HepG2 (cell line): ENCODE results near the gene MRM3. TPM values are rescaled to one million over a fixed set of nuclear protein-coding genes. Genes with fewer than 3 reads are reported as not detected.

Experiments
- ADNP ChIP-seq: sonication (generic); formaldehyde crosslinking; IDR thresholded peaks from 2 replicates; pipeline ENCODE4 v1.4.0; 2020; ENCODE audit warnings: missing genetic modification reagents
- AKAP8 ChIP-seq: sonication (generic); formaldehyde crosslinking; IDR thresholded peaks from 2 replicates; pipeline ENCODE4 v1.5.1; 2020; ENCODE audit warnings: mild to moderate bottlenecking, missing genetic modification reagents
- CEBPB ChIP-seq: IDR thresholded peaks from 2 replicates; pipeline ENCODE4 v1.6.1; 2011; ENCODE audit warnings: low read depth, low read length, improper control_type of control experiment, borderline replicate concordance
- DZIP1 ChIP-seq: sonication (generic); formaldehyde crosslinking; IDR thresholded peaks from 2 replicates; pipeline ENCODE4 v1.5.0; 2020; ENCODE audit warnings: mild to moderate bottlenecking, missing genetic modification reagents
- GATAD1 ChIP-seq: IDR thresholded peaks from 2 replicates; pipeline ENCODE4 v1.6.1; 2016; ENCODE audit warnings: missing genetic modification reagents, missing compliant biosample characterization
- HDAC2 ChIP-seq: sonication (generic); formaldehyde crosslinking; IDR thresholded peaks from 2 replicates; pipeline ENCODE4 v1.4.0; 2020; ENCODE audit warnings: missing genetic modification reagents
- KLF16 ChIP-seq, 2 experiments: sonication (generic) in 1 of 2; formaldehyde crosslinking in 1 of 2; IDR thresholded peaks; 2 replicates each; pipeline versions ENCODE4 v1.6.1 to v1.8.0; 2016 to 2023; ENCODE audit warnings: missing genetic modification reagents in 2 of 2, missing compliant biosample characterization in 1 of 2
- MTA3 ChIP-seq: sonication (generic); formaldehyde crosslinking; IDR thresholded peaks from 2 replicates; pipeline ENCODE4 v1.4.0; 2020; ENCODE audit warnings: missing genetic modification reagents
- NFE2L2 ChIP-seq: fragments of 150-350 bp; IDR thresholded peaks from 2 replicates; pipeline ENCODE4 v1.6.1; 2014; ENCODE audit warnings: low read length
- RARA ChIP-seq: IDR thresholded peaks from 2 replicates; pipeline ENCODE4 v1.6.1; 2016; ENCODE audit warnings: missing genetic modification reagents, missing compliant biosample characterization
- SMAD3 ChIP-seq: sonication (generic); formaldehyde crosslinking; IDR thresholded peaks from 2 replicates; pipeline ENCODE4 v1.4.0; 2020; ENCODE audit warnings: missing genetic modification reagents
- TP53 ChIP-seq: sonication (generic); formaldehyde crosslinking; conservative IDR thresholded peaks from 2 replicates; pipeline ENCODE4 v1.4.0; 2020; ENCODE audit warnings: missing genetic modification reagents
- ZBTB49 ChIP-seq: sonication (generic); formaldehyde crosslinking; IDR thresholded peaks from 2 replicates; pipeline ENCODE4 v1.4.0; 2020; ENCODE audit warnings: missing genetic modification reagents, borderline replicate concordance
- ZFP36L1 ChIP-seq: sonication (generic); formaldehyde crosslinking; IDR thresholded peaks from 2 replicates; pipeline ENCODE4 v1.8.0; 2022; ENCODE audit warnings: mild to moderate bottlenecking, missing genetic modification reagents, moderate library complexity
- ZNF605 ChIP-seq: sonication (generic); formaldehyde crosslinking; IDR thresholded peaks from 2 replicates; pipeline ENCODE4 v1.8.0; 2022; ENCODE audit warnings: mild to moderate bottlenecking, missing genetic modification reagents
- ZNF83 ChIP-seq: sonication (generic); formaldehyde crosslinking; IDR thresholded peaks from 2 replicates; pipeline ENCODE4 v1.4.0; 2020; ENCODE audit warnings: missing genetic modification reagents, mild to moderate bottlenecking, borderline replicate concordance
- polyA plus RNA-seq, 8 experiments: library from polyadenylated mRNA; depleted of rRNA in 3 of 8; stranded (reverse) in 7 of 8; unstranded in 1 of 8; fragments of >200 nt; fragmentation: Illumina TruSeq in 4 of 8; extraction: Trizol in 4 of 8; gene quantifications; 2 replicates each; pipeline versions ENCODE4 v1.2.1 to v1.2.3, GENCODE V29; 2011 to 2016; ENCODE audit warnings: low read depth in 4 of 8, missing spikeins in 1 of 8, mixed read lengths in 1 of 8; ENCODE audit not compliant: insufficient read depth in 1 of 8
- total RNA-seq, 5 experiments: library from RNA; depleted of rRNA; stranded (reverse); fragments of >200 nt; fragmentation: Illumina TruSeq; extraction: Trizol; gene quantifications; 2 replicates each; pipeline ENCODE4 v1.2.3, GENCODE V29; 2016; ENCODE audit warnings: low read depth in 1 of 5
- TF ChIP-seq, protein P1 (sequence below): sonication (generic); formaldehyde crosslinking; IDR thresholded peaks from 2 replicates; pipeline ENCODE4 v1.4.0; 2020; ENCODE audit warnings: mild to moderate bottlenecking, low read depth, missing genetic modification reagents
- TF ChIP-seq, protein P2 (sequence below): sonication (generic); formaldehyde crosslinking; IDR thresholded peaks from 2 replicates; pipeline ENCODE4 v1.4.0; 2020; ENCODE audit warnings: missing genetic modification reagents, borderline replicate concordance

Gene MRM3
- total and polyA plus RNA-seq, 2 of the 13 experiments (the other 11 are each of a cell fraction or from before 2014, with no cell fraction given), result 12.3 to 25.5 TPM

GRCh38 chr17:781805-782731 lies at the start of gene MRM3, which contains the start of gene GLOD4 (continued):
- no peak for TF ChIP-seq ZNF83 (CRISPR knock-in tag)
- no peak for TF ChIP-seq ADNP (CRISPR knock-in tag)
- TF ChIP-seq ZBTB49 (CRISPR knock-in tag), result no peak
- no peak for TF ChIP-seq NFE2L2
- TF ChIP-seq ZFP36L1 (CRISPR knock-in tag), result no peak
- TF ChIP-seq HDAC2, result peak; percentile 97
- no peak for TF ChIP-seq MTA3 (CRISPR knock-in tag)
- no peak; the same call in 1 of the 2 replicates for TF ChIP-seq DZIP1
- 0 out of 2 replicates have a peak, but pooled peaks have one; percentile 52 for TF ChIP-seq TP53
- TF ChIP-seq, protein P1, sequence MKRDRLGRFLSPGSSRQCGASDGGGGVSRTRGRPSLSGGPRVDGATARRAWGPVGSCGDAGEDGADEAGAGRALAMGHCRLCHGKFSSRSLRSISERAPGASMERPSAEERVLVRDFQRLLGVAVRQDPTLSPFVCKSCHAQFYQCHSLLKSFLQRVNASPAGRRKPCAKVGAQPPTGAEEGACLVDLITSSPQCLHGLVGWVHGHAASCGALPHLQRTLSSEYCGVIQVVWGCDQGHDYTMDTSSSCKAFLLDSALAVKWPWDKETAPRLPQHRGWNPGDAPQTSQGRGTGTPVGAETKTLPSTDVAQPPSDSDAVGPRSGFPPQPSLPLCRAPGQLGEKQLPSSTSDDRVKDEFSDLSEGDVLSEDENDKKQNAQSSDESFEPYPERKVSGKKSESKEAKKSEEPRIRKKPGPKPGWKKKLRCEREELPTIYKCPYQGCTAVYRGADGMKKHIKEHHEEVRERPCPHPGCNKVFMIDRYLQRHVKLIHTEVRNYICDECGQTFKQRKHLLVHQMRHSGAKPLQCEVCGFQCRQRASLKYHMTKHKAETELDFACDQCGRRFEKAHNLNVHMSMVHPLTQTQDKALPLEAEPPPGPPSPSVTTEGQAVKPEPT (CRISPR knock-in tag), result no peak
- peak in 1 of 2 experiments; percentile 93; a peak in 2 of 4 replicates for TF ChIP-seq KLF16 (CRISPR knock-in tag; IDR thresholded peaks at IDR 0.05)
- TF ChIP-seq AKAP8 (CRISPR knock-in tag), result peak; percentile 81
- TF ChIP-seq GATAD1 (CRISPR knock-in tag), result peak; percentile 100
- peak; percentile 43 for TF ChIP-seq RARA (CRISPR knock-in tag)
- TF ChIP-seq CEBPB, result no peak
- TF ChIP-seq, protein P2, sequence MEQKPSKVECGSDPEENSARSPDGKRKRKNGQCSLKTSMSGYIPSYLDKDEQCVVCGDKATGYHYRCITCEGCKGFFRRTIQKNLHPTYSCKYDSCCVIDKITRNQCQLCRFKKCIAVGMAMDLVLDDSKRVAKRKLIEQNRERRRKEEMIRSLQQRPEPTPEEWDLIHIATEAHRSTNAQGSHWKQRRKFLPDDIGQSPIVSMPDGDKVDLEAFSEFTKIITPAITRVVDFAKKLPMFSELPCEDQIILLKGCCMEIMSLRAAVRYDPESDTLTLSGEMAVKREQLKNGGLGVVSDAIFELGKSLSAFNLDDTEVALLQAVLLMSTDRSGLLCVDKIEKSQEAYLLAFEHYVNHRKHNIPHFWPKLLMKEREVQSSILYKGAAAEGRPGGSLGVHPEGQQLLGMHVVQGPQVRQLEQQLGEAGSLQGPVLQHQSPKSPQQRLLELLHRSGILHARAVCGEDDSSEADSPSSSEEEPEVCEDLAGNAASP (CRISPR knock-in tag), result peak; percentile 74
- 0 out of 2 replicates have a peak, but pooled peaks have one; percentile 58 for TF ChIP-seq SMAD3 (CRISPR knock-in tag)
- peak; percentile 94 for TF ChIP-seq ZNF605 (CRISPR knock-in tag)
